Osteoblast (primary cell): Measurements from ENCODE around the gene DCC. TPM values are rescaled to one million over a fixed set of nuclear protein-coding genes. Genes with fewer than 3 reads are reported as not detected.

ENCODE experiments used
- DNase-seq: peaks from one replicate; pipeline ENCODE4 v3.0.0; 2011; ENCODE audit warnings: low spot score, mixed read lengths; ENCODE audit not compliant: insufficient read length; ENCODE audit errors: missing footprints
- H2AFZ ChIP-seq: 2 replicates; pipeline ENCODE4 v1.6.0; 2011; ENCODE audit warnings: mild to moderate bottlenecking, low read length
- H3K27ac ChIP-seq: 2 replicates; pipeline ENCODE4 v1.5.1; 2011; ENCODE audit warnings: mild to moderate bottlenecking, low read depth, low read length, moderate library complexity
- H3K27me3 ChIP-seq: 2 replicates; pipeline ENCODE4 v1.6.0; 2012; ENCODE audit warnings: mild to moderate bottlenecking, control low read depth, inconsistent platforms, low read length, moderate library complexity; ENCODE audit not compliant: insufficient read depth
- H3K36me3 ChIP-seq: 2 replicates; pipeline ENCODE4 v1.5.1; 2011; ENCODE audit warnings: mild to moderate bottlenecking, low read length, control low read depth, moderate library complexity; ENCODE audit not compliant: insufficient read depth
- H3K4me1 ChIP-seq: 2 replicates; pipeline ENCODE4 v1.5.1; 2011; ENCODE audit warnings: mild to moderate bottlenecking, low read length, control low read depth, moderate library complexity; ENCODE audit not compliant: insufficient read depth
- H3K4me2 ChIP-seq: 2 replicates; pipeline ENCODE4 v1.6.0; 2011; ENCODE audit warnings: mild to moderate bottlenecking, low read length; ENCODE audit not compliant: insufficient read depth
- H3K4me3 ChIP-seq: fragments of 200-600 bp; sonication (generic); 3 replicates; pipeline ENCODE4 v1.5.1; 2012; ENCODE audit warnings: mild to moderate bottlenecking, low read length, inconsistent platforms; ENCODE audit not compliant: insufficient read depth
- H3K79me2 ChIP-seq: 2 replicates; pipeline ENCODE4 v1.6.0; 2012; ENCODE audit warnings: mild to moderate bottlenecking, low read length, control low read depth, inconsistent platforms; ENCODE audit not compliant: insufficient read depth
- H3K9me3 ChIP-seq: 2 replicates; pipeline ENCODE4 v1.5.1; 2011; ENCODE audit warnings: low read depth, low read length, control low read depth
- H4K20me1 ChIP-seq: 2 replicates; pipeline ENCODE4 v1.6.0; 2012; ENCODE audit warnings: mild to moderate bottlenecking, low read length, control low read depth; ENCODE audit not compliant: insufficient read depth
- total RNA-seq: library from RNA; depleted of rRNA; stranded (reverse); fragments of >200 nt; gene quantifications from 2 replicates; pipeline ENCODE4 v1.2.3, GENCODE V29; 2012
- TF ChIP-seq, protein P1 (sequence below): IDR thresholded peaks from 2 replicates; pipeline ENCODE4 v1.5.1; 2011; ENCODE audit warnings: mild to moderate bottlenecking, low read depth, low read length, moderate library complexity; ENCODE audit errors: extremely low read depth

DCC gene
- total RNA-seq, 1 donor = not detected

GRCh38 chr18:53472546-53472945 is 1132.5 kb downstream of the DCC start:
- no peaks in the 10 kb centered on the region for H3K27me3 ChIP-seq

DNA sequence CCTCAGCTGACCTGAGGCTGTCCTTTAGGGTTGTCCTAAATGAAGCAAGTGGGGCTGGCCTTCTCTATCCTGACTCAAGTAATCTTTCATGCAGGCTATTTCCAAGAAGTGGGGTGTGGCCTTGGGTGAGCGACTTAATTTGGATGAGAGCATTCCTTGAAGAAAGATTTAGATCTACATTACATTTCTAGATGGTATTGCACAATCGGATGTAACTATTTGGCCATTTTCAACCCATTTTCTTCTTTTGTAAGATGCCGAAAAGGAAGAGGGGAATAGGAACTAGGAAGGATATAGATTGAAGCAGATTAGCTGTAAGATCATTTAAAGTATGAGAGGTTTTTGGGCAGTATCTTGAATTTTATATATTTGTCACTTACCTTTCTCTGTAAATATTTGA is 1138.2 kb downstream of the DCC start:
- no peak overlapping the region for H3K4me3 ChIP-seq
- TF ChIP-seq, protein P1, sequence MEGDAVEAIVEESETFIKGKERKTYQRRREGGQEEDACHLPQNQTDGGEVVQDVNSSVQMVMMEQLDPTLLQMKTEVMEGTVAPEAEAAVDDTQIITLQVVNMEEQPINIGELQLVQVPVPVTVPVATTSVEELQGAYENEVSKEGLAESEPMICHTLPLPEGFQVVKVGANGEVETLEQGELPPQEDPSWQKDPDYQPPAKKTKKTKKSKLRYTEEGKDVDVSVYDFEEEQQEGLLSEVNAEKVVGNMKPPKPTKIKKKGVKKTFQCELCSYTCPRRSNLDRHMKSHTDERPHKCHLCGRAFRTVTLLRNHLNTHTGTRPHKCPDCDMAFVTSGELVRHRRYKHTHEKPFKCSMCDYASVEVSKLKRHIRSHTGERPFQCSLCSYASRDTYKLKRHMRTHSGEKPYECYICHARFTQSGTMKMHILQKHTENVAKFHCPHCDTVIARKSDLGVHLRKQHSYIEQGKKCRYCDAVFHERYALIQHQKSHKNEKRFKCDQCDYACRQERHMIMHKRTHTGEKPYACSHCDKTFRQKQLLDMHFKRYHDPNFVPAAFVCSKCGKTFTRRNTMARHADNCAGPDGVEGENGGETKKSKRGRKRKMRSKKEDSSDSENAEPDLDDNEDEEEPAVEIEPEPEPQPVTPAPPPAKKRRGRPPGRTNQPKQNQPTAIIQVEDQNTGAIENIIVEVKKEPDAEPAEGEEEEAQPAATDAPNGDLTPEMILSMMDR = no peak
- H4K20me1 ChIP-seq = no peaks in the 10 kb centered on the region

More at GRCh38 chr18:53472546-53472945, 1132.5 kb downstream of the DCC start:
- Histone ChIP-seq H3K36me3 (no peaks in the 10 kb centered on the region), H2AFZ (no peak overlapping the region), H3K27ac (no peak overlapping the region), H3K4me1 (no peaks in the 10 kb centered on the region), H3K9me3 (no peaks in the 10 kb centered on the region), H4K20me1 (no peaks in the 10 kb centered on the region), H3K4me2 (no peak overlapping the region), H3K79me2 (no peaks in the 10 kb centered on the region), H3K4me3 (no peak overlapping the region)
- TF ChIP-seq, protein P1 = no peak
- DNase-seq = no peak

DNA sequence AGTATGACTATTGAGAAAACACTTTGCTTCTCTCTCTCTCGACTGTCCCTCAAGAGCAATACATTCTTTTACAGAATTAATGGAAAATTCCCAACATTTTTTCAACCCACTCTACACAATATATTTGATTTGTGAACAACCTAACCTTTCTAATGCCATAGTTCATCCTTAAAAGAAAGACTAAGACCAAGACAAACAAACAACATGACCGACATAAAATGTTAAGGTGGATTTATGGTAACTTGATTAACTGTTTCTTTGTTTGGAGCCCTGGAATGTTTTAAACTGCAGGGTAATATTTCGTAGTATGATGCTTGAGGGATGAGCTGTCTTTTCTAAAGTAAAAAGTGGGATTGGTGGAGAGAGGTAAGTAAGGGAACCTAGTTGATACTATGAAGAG is 1146.3 kb downstream of the DCC start:
- Histone ChIP-seq H4K20me1 (no peaks in the 10 kb centered on the region), H3K79me2 (no peaks in the 10 kb centered on the region), H3K27ac (no peak overlapping the region), H3K36me3 (no peaks in the 10 kb centered on the region), H3K4me1 (no peaks in the 10 kb centered on the region), H3K27me3 (no peaks in the 10 kb centered on the region), H2AFZ (no peak overlapping the region), H3K4me2 (no peak overlapping the region), H3K4me3 (no peak overlapping the region), H3K9me3 (no peaks in the 10 kb centered on the region)
- DNase-seq = no peak
- TF ChIP-seq, protein P1 = no peak

More for the DNA sequence above, 1138.2 kb downstream of the DCC start:
- Histone ChIP-seq H3K36me3 (no peaks in the 10 kb centered on the region), H2AFZ (no peak overlapping the region), H3K4me1 (no peaks in the 10 kb centered on the region), H3K79me2 (no peaks in the 10 kb centered on the region), H3K4me2 (no peak overlapping the region), H3K27me3 (no peaks in the 10 kb centered on the region), H3K27ac (no peak overlapping the region), H3K9me3 (peaks cover 4% of the 10 kb centered on the region)
- no peak for DNase-seq

DNA sequence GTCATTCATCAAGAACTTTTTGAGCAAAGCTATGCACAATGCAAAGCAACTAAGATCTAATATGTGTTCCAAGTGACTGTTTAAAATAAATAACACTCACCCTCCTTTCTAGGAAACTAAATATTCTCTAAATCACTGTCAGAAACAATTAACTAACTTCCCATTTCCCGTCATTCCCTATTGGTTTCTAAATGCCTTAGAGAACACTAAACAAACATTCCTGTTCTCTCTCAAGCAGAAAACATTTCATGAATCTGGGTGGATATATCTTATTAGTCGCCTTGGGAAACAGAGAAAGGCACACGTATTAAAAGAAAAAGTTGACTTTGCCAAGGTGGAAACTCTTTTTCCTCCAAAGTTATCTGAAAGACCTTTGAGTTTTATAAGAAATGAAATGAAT is 1149.3 kb downstream of the DCC start:
- no peak for DNase-seq
- H3K79me2 ChIP-seq = no peaks in the 10 kb centered on the region
- TF ChIP-seq, protein P1 = no peak

More for the DNA sequence above, 1149.3 kb downstream of the DCC start:
- Histone ChIP-seq H3K27ac (no peak overlapping the region), H4K20me1 (no peaks in the 10 kb centered on the region), H3K4me3 (no peak overlapping the region), H3K4me1 (no peaks in the 10 kb centered on the region), H2AFZ (no peak overlapping the region), H3K9me3 (no peaks in the 10 kb centered on the region), H3K4me2 (no peak overlapping the region), H3K27me3 (no peaks in the 10 kb centered on the region), H3K36me3 (no peaks in the 10 kb centered on the region)
